M059J (cell line): Measurements from ENCODE around the gene CT45A8. TPM values are rescaled to one million over a fixed set of nuclear protein-coding genes. Genes with fewer than 3 reads are reported as not detected.
"Not testable (repeated sequence)": the region's sequence is repeated elsewhere in the genome, so short reads cannot be mapped to it uniquely, and the experiment has no call there.

ENCODE experiments used
- DNase-seq: peaks from one replicate; pipeline ENCODE4 v3.0.0-alpha.2; 2012; ENCODE audit warnings: low read depth
- total RNA-seq: library from RNA; depleted of rRNA; stranded (reverse); fragments of >200 nt; shearing (Covaris generic); gene quantifications from 2 replicates; pipeline ENCODE4 v1.2.3, GENCODE V29; 2014; rRNA removed

The CT45A8 gene, protein sequence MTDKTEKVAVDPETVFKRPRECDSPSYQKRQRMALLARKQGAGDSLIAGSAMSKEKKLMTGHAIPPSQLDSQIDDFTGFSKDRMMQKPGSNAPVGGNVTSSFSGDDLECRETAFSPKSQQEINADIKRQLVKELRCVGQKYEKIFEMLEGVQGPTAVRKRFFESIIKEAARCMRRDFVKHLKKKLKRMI
- total RNA-seq = not detected in 2 replicates

DNA sequence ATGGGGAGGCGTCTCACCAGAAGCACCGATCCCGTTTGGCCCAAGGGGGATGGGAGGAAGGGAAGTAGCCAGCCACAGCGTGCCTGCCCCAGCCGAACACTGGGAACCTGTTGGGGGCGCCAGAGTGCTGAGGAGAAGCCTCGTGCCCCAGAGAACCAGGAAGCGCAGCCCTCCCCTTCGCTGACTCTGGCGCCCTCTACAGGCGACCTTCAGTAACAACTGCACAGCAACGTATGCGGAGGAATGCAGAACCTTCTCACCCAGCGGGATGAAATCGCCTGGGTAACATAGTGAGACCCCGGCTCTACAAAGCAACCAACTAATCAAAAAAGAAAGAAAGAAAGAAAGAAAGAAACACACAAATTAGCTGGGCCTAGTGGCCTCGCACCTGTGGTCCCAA, at the start of gene CT45A8:
CT45A8 (minus strand) TSS at position 101 of the 400 bp plus-strand sequence. CDS start 3,755 bp downstream, outside the sequence.
- not testable (repeated sequence) for DNase-seq

DNA sequence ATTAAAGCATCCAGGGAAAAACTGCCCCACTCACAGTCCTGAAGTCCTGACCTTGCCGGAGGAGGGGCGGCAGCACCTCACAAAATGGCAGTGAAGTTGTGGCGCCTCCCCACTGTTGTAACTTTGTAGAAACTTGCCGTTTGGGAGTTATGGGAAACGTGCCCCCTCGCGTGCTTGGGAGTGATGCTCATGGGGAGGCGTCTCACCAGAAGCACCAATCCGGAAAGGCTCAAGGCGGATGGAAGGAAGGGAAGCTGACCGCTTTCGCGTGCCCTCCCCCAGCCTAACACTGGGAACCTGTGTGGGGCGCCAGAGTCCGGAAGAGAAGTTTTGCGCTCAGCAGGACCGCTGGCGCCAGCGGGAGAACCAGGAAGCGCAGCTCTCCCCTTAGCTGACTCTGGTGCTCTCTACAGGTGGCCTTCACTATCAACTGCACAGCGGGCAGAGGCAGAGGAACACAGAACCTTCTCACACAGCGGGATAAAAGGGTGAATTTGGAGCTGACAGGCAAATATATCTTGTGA, 39.0 kb upstream of the CT45A8 start, which contains the start of the genes CT45A10 and SAGE1:
CT45A10 (minus strand) TSS at position 151 of the 524 bp plus-strand sequence. CDS start 8,100 bp downstream, outside the sequence.
SAGE1 (plus strand) TSS at position 423 of the 524 bp plus-strand sequence. CDS start 2,527 bp downstream, outside the sequence.
- DNase-seq = no peak

DNA sequence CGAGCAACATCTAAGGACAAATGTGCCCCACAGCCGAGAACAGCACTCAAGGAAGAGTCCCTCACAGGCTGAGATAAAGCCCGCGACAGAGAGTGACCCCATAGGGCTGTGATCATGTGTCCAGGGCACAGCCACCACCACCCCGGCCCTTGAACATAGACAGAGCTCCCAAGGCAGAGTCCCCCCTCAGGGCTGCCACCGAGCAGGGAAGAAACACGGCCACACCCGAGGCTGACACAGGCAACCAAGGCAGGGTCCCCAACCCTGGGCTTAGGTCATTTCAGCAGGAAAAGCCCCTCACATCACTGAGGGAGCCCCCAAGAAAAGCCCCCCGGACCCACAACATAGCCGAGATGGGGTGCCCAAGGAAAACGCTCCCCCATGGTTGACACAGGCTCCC, 38.4 kb upstream of the CT45A8 start:
- DNase-seq = no peak

DNA sequence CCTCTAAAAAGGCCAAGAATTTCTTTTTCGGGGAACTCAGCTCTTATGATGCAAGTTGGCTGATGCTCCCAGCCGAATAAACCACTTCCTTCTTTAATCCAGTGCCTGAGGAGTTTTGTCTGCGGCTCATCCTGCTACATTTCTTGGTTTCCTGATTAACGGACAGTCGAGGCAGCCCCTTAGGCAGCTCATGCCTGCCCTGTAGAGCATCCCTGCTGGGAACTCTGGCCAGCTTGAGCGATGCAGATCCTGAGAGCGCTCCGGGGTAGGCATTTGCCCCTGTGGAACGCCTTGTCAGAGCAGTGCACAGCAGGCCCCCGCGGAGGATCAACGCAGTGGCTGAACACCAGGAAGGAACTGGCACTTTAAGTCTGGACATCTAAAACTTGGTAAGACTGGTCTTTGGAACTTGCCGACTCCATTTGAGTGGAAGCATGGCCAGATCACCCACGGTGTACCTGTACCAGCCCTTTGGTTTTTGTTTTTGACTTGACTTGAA, 35.8 kb upstream of the CT45A8 start:
- DNase-seq = no peak

DNA sequence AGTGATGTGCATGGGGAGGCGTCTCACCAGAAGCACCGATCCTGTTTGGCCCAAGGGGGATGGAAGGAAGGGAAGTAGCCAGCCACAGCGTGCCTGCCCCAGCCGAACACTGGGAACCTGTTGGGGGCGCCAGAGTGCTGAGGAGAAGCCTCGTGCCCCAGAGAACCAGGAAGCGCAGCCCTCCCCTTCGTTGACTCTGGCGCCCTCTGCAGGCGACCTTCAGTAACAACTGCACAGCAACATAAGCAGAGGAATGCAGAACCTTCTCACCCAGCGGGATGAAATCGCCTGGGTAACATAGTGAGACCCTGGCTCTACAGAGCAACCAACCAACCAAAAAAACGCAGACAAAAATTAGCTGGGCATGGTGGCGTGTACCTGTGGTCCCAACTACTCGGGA, 34.6 kb upstream of the CT45A8 start:
- DNase-seq = peak; percentile 16

DNA sequence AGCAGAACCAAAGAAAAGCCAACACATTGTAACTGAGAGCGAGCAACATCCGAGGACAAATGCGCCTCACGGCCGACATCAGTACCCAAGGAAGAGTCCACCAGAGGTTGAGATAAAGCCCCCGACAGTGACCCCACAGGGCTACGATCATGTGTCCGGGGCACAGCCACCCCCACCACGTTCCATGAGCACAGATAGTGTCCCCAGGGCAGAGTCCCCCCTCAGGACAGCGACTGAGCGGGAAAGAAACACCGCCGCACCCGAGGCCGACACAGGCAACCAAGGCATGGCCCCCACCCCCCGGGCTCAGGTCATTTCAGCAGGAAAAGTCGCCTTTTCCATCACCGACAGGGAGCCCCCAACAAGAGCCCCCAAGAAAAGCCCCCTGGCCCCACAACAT, 33.9 kb upstream of the CT45A8 start:
- DNase-seq = not testable (repeated sequence)

DNA sequence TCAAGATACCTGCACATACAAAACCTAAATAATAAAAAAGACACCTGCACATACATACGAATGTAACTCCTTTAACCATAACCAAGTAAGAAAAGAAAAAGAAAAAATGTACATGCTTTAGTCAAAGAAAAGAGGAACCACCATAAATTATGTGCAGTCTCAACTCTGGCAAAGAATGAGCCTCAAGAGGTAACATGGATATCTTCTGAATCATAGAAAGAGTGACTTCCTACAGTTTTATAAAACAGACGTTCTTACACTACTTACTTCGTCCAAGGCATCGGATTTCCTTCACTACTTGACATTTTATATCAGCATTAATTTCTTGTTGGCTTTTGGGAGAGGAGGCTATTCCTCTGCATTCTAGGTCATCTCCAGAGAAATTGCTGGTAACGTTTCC, 28.4 kb upstream of the CT45A8 start:
- not testable (repeated sequence) for DNase-seq

DNA sequence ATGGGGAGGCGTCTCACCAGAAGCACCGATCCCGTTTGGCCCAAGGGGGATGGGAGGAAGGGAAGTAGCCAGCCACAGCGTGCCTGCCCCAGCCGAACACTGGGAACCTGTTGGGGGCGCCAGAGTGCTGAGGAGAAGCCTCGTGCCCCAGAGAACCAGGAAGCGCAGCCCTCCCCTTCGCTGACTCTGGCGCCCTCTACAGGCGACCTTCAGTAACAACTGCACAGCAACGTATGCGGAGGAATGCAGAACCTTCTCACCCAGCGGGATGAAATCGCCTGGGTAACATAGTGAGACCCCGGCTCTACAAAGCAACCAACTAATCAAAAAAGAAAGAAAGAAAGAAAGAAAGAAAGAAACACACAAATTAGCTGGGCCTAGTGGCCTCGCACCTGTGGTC, 17.4 kb upstream of the CT45A8 start, which contains the start of gene CT45A9:
CT45A9 (minus strand) TSS at position 101 of the 400 bp plus-strand sequence. CDS start 3,751 bp downstream, outside the sequence.
- DNase-seq = not testable (repeated sequence)

DNA sequence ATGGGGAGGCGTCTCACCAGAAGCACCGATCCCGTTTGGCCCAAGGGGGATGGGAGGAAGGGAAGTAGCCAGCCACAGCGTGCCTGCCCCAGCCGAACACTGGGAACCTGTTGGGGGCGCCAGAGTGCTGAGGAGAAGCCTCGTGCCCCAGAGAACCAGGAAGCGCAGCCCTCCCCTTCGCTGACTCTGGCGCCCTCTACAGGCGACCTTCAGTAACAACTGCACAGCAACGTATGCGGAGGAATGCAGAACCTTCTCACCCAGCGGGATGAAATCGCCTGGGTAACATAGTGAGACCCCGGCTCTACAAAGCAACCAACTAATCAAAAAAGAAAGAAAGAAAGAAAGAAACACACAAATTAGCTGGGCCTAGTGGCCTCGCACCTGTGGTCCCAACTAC, 17.2 kb downstream of the CT45A8 start, which contains the start of gene CT45A7:
CT45A7 (minus strand) TSS at position 101 of the 400 bp plus-strand sequence. CDS start 3,747 bp downstream, outside the sequence.
- not testable (repeated sequence) for DNase-seq

DNA sequence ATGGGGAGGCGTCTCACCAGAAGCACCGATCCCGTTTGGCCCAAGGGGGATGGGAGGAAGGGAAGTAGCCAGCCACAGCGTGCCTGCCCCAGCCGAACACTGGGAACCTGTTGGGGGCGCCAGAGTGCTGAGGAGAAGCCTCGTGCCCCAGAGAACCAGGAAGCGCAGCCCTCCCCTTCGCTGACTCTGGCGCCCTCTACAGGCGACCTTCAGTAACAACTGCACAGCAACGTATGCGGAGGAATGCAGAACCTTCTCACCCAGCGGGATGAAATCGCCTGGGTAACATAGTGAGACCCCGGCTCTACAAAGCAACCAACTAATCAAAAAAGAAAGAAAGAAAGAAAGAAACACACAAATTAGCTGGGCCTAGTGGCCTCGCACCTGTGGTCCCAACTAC, 34.4 kb downstream of the CT45A8 start, which contains the start of gene CT45A2:
CT45A2 (minus strand) TSS at position 101 of the 400 bp plus-strand sequence. CDS start 3,747 bp downstream, outside the sequence.
- not testable (repeated sequence) for DNase-seq

DNA sequence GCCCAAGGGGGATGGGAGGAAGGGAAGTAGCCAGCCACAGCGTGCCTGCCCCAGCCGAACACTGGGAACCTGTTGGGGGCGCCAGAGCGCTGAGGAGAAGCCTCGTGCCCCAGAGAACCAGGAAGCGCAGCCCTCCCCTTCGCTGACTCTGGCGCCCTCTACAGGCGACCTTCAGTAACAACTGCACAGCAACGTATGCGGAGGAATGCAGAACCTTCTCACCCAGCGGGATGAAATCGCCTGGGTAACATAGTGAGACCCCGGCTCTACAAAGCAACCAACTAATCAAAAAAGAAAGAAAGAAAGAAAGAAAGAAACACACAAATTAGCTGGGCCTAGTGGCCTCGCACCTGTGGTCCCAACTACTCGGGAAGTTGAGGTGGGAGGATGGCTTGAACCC, 51.7 kb downstream of the CT45A8 start, which contains the start of gene CT45A6:
CT45A6 (minus strand) TSS at position 101 of the 400 bp plus-strand sequence. CDS start 3,794 bp downstream, outside the sequence.
- DNase-seq = not testable (repeated sequence)

Other genes starting within 250 kb of the CT45A8 start
- not detected in 2 replicates for gene CT45A1, start 140.9 kb downstream of the CT45A8 start, total RNA-seq
- 0.37 TPM in 1 of 2 replicates, not detected in the other for gene CT45A3, start 86.3 kb downstream of the CT45A8 start, total RNA-seq
- gene CT45A5, start 69.0 kb downstream of the CT45A8 start, total RNA-seq = not detected in 2 replicates
- not detected in 2 replicates for gene CT45A6, start 51.8 kb downstream of the CT45A8 start, total RNA-seq
- gene CT45A2, start 34.5 kb downstream of the CT45A8 start, total RNA-seq = not detected in 2 replicates
- gene CT45A7, start 17.3 kb downstream of the CT45A8 start, total RNA-seq = not detected in 2 replicates
- not detected in 2 replicates for gene CT45A9, start 17.3 kb upstream of the CT45A8 start, total RNA-seq
- gene CT45A10, start 38.9 kb upstream of the CT45A8 start, total RNA-seq = not detected in 2 replicates
- not detected in 2 replicates for gene SAGE1, start 39.2 kb upstream of the CT45A8 start, total RNA-seq
- 43.4 and 62.9 TPM in 2 replicates for gene MMGT1, start 119.5 kb upstream of the CT45A8 start, total RNA-seq
- gene SLC9A6, start 130.9 kb upstream of the CT45A8 start, total RNA-seq = 39.8 and 48.9 TPM in 2 replicates